PC-9 (cell line): ENCODE measurements around the gene CPOX.

ENCODE experiments used
- CTCF ChIP-seq: fragments of 200-600 bp; sonication (generic); conservative IDR thresholded peaks from 2 replicates; pipeline ENCODE4 v1.6.1; 2017; ENCODE audit warnings: mixed run types, antibody characterized with exemption, mild to moderate bottlenecking, moderate library complexity
- EZH2 ChIP-seq: fragments of 200-600 bp; sonication (generic); IDR thresholded peaks from 2 replicates; pipeline ENCODE4 v1.8.0; 2017; ENCODE audit warnings: antibody characterized with exemption, low read depth

DNA sequence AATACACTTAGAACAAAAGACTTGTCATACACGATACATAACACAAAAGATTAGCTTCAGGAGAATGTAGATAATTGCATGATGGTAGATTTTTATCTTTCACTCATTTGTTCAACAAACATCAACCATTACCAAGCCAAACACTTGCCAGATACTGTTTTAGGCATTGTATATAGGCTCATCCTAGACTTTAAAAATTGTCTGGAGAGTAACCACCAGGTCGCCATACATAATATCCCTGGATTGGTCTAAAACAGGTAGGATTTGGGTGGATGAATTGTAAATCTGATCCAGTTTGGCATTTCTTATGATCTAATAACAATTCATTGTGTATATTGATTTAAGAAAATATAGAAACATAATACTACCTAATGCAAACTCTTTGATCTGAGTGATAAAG is 38.8 kb downstream of the CPOX start:
- TF ChIP-seq CTCF (no peak), EZH2 (no peak)
